Astrocyte (in vitro differentiated cells and primary cell): ENCODE measurements around the gene ANO3. TPM values are rescaled to one million over a fixed set of nuclear protein-coding genes. Genes with fewer than 3 reads are reported as not detected.

Source experiments
- DNase-seq: peaks from one replicate; pipeline ENCODE4 v3.0.0-alpha.2; 2010; ENCODE audit warnings: low read depth
- FAIRE-seq: peaks from 2 replicates; lab custom pipeline; 2011; peaks lifted over from hg19 to GRCh38; lab: Jason Lieb, UNC
- H2AFZ ChIP-seq: 2 replicates; pipeline ENCODE4 v1.6.0; 2012; ENCODE audit warnings: low read depth, low read length, inconsistent platforms
- H3K27ac ChIP-seq: 2 replicates; pipeline ENCODE4 v1.5.1; 2011; ENCODE audit warnings: low read depth, low read length, inconsistent platforms
- H3K27me3 ChIP-seq: 2 replicates; pipeline ENCODE4 v1.6.0; 2011; ENCODE audit warnings: low read length, inconsistent platforms; ENCODE audit not compliant: insufficient read depth
- H3K36me3 ChIP-seq: 2 replicates; pipeline ENCODE4 v1.5.1; 2011; ENCODE audit warnings: low read length, inconsistent platforms; ENCODE audit not compliant: insufficient read depth
- H3K4me1 ChIP-seq: 2 replicates; pipeline ENCODE4 v1.5.1; 2011; ENCODE audit warnings: low read length, inconsistent platforms; ENCODE audit not compliant: insufficient read depth
- H3K4me2 ChIP-seq: 2 replicates; pipeline ENCODE4 v1.6.0; 2012; ENCODE audit warnings: low read length, inconsistent platforms
- H3K4me3 ChIP-seq: 2 replicates; pipeline ENCODE4 v1.5.1; 2011; ENCODE audit warnings: low read depth, mild to moderate bottlenecking, low read length, inconsistent platforms; ENCODE audit not compliant: insufficient read depth
- H3K79me2 ChIP-seq: 2 replicates; pipeline ENCODE4 v1.6.0; 2012; ENCODE audit warnings: mild to moderate bottlenecking, low read length, inconsistent platforms; ENCODE audit not compliant: insufficient read depth
- H3K9ac ChIP-seq: 2 replicates; pipeline ENCODE4 v1.6.0; 2012; ENCODE audit warnings: mild to moderate bottlenecking, low read length, inconsistent platforms
- H3K9me3 ChIP-seq: 2 replicates; pipeline ENCODE4 v1.5.1; 2012; ENCODE audit warnings: low read depth, mild to moderate bottlenecking, low read length, inconsistent platforms; ENCODE audit not compliant: insufficient read depth
- H4K20me1 ChIP-seq: 2 replicates; pipeline ENCODE4 v1.6.0; 2012; ENCODE audit warnings: low read length, inconsistent platforms; ENCODE audit not compliant: insufficient read depth
- H3K27ac Mint-ChIP-seq: one replicate; pipeline ENCODE4 v1.8.0; 2021; ENCODE audit warnings: mild to moderate bottlenecking, mixed read lengths; ENCODE audit not compliant: unreplicated experiment
- H3K27me3 Mint-ChIP-seq: one replicate; pipeline ENCODE4 v1.8.0; 2021; ENCODE audit warnings: low read depth, mixed read lengths; ENCODE audit not compliant: unreplicated experiment
- H3K36me3 Mint-ChIP-seq: one replicate; pipeline ENCODE4 v1.8.0; 2021; ENCODE audit warnings: low read depth, mixed read lengths; ENCODE audit not compliant: unreplicated experiment
- H3K4me1 Mint-ChIP-seq: one replicate; pipeline ENCODE4 v1.8.0; 2021; ENCODE audit warnings: low read depth, mixed read lengths; ENCODE audit not compliant: unreplicated experiment
- H3K4me3 Mint-ChIP-seq: one replicate; pipeline ENCODE4 v1.8.0; 2021; ENCODE audit warnings: mild to moderate bottlenecking, moderate library complexity, mixed read lengths; ENCODE audit not compliant: unreplicated experiment
- H3K9me3 Mint-ChIP-seq: one replicate; pipeline ENCODE4 v1.8.0; 2021; ENCODE audit warnings: mild to moderate bottlenecking, mixed read lengths; ENCODE audit not compliant: unreplicated experiment
- EZH2 ChIP-seq: IDR thresholded peaks from 2 replicates; pipeline ENCODE4 v1.6.1; 2012; ENCODE audit warnings: mild to moderate bottlenecking, low read length, inconsistent platforms; ENCODE audit not compliant: insufficient read depth
- total RNA-seq: library from RNA; stranded (reverse); gene quantifications from 2 replicates; pipeline ENCODE4 v1.2.1, GENCODE V29; 2021
- TF ChIP-seq, protein P1 (sequence below): IDR thresholded peaks from 2 replicates; pipeline ENCODE4 v1.5.1; 2011; ENCODE audit warnings: low read depth, mild to moderate bottlenecking, inconsistent platforms, low read length, moderate library complexity; ENCODE audit not compliant: insufficient read depth

ANO3 gene
- total RNA-seq, 1 donor from 2014 or later: 0.11 TPM

GRCh38 chr11:26665036-26665435 lies 333.1 kb downstream of the ANO3 start:
- Histone ChIP-seq H3K4me2 (no peak overlapping the region), H3K9me3 (no peaks in the 10 kb centered on the region), H3K9ac (no peak overlapping the region), H4K20me1 (no peaks in the 10 kb centered on the region), H3K36me3 (no peaks in the 10 kb centered on the region), H3K27me3 (peaks cover 2% of the 10 kb centered on the region), H3K4me3 (no peak overlapping the region), H3K4me1 (no peaks in the 10 kb centered on the region), H3K79me2 (no peaks in the 10 kb centered on the region), H3K27ac (no peak overlapping the region), H2AFZ (no peak overlapping the region)
- H3K27ac Mint-ChIP-seq: no peak overlapping the region
- H3K36me3 Mint-ChIP-seq: no peaks in the 10 kb centered on the region
- DNase-seq (no peak), FAIRE-seq (no peak)
- H3K4me3 Mint-ChIP-seq: no peak overlapping the region
- H3K4me1 Mint-ChIP-seq: no peaks in the 10 kb centered on the region
- TF ChIP-seq, protein P1, sequence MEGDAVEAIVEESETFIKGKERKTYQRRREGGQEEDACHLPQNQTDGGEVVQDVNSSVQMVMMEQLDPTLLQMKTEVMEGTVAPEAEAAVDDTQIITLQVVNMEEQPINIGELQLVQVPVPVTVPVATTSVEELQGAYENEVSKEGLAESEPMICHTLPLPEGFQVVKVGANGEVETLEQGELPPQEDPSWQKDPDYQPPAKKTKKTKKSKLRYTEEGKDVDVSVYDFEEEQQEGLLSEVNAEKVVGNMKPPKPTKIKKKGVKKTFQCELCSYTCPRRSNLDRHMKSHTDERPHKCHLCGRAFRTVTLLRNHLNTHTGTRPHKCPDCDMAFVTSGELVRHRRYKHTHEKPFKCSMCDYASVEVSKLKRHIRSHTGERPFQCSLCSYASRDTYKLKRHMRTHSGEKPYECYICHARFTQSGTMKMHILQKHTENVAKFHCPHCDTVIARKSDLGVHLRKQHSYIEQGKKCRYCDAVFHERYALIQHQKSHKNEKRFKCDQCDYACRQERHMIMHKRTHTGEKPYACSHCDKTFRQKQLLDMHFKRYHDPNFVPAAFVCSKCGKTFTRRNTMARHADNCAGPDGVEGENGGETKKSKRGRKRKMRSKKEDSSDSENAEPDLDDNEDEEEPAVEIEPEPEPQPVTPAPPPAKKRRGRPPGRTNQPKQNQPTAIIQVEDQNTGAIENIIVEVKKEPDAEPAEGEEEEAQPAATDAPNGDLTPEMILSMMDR: no peak
- TF ChIP-seq EZH2: no peak
- H3K27me3 Mint-ChIP-seq: no peaks in the 10 kb centered on the region
- no peaks in the 10 kb centered on the region for H3K9me3 Mint-ChIP-seq

DNA sequence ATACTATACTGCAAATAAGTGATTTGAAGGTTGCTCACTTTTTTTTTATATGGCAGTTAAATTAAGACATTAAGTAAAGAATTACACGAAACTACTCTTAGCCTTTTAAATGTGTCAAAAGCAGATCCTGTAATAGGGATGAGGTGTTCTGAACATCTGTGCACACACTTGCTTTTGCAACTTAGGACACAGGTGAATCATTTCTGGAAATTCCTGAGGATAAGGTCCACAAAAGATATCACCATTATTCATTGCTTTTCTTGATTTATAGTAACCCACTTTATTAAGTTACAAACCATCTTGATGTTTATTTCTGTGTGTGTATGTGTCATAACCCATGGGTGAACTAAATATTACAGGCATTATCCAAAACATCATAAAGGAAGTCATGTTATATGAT lies 334.0 kb downstream of the ANO3 start:
- no peak for FAIRE-seq
- H2AFZ ChIP-seq: no peak overlapping the region
- no peak overlapping the region for H3K9ac ChIP-seq
- H3K79me2 ChIP-seq: no peaks in the 10 kb centered on the region
- H3K4me1 Mint-ChIP-seq: no peaks in the 10 kb centered on the region
- no peak for TF ChIP-seq EZH2
- no peaks in the 10 kb centered on the region for H3K9me3 Mint-ChIP-seq
- H4K20me1 ChIP-seq: no peaks in the 10 kb centered on the region
- no peaks in the 10 kb centered on the region for H3K9me3 ChIP-seq
- no peak for DNase-seq
- peaks cover 2% of the 10 kb centered on the region for H3K27me3 ChIP-seq
- no peaks in the 10 kb centered on the region for H3K36me3 Mint-ChIP-seq
- no peak overlapping the region for H3K27ac ChIP-seq
- H3K4me2 ChIP-seq: no peak overlapping the region
- no peaks in the 10 kb centered on the region for H3K4me1 ChIP-seq
- H3K27me3 Mint-ChIP-seq: no peaks in the 10 kb centered on the region
- H3K36me3 ChIP-seq: no peaks in the 10 kb centered on the region
- H3K4me3 Mint-ChIP-seq: no peak overlapping the region
- H3K4me3 ChIP-seq: no peak overlapping the region
- no peak overlapping the region for H3K27ac Mint-ChIP-seq

GRCh38 chr11:26675233-26675928 lies 343.5 kb downstream of the ANO3 start:
- no peaks in the 10 kb centered on the region for H3K27me3 ChIP-seq
- no peaks in the 10 kb centered on the region for H3K36me3 ChIP-seq
- Mint-ChIP-seq H3K4me1 (no peaks in the 10 kb centered on the region), H3K27me3 (peaks cover 3% of the 10 kb centered on the region), H3K9me3 (no peaks in the 10 kb centered on the region), H3K4me3 (no peak overlapping the region), H3K27ac (no peak overlapping the region), H3K36me3 (no peaks in the 10 kb centered on the region)
- no peak overlapping the region for H3K9ac ChIP-seq
- FAIRE-seq (no peak), DNase-seq (no peak)
- H2AFZ ChIP-seq: no peak overlapping the region
- H3K79me2 ChIP-seq: no peaks in the 10 kb centered on the region
- H3K4me2 ChIP-seq: no peak overlapping the region
- H3K27ac ChIP-seq: no peak overlapping the region
- TF ChIP-seq, protein P1: no peak
- TF ChIP-seq EZH2: no peak
- H4K20me1 ChIP-seq: no peaks in the 10 kb centered on the region
- no peaks in the 10 kb centered on the region for H3K4me1 ChIP-seq
- H3K4me3 ChIP-seq: no peak overlapping the region
- no peaks in the 10 kb centered on the region for H3K9me3 ChIP-seq
